Kidney tubule cell (primary cell): ENCODE measurements around the gene RREB1.
"Not testable (repeated sequence)": the region's sequence is repeated elsewhere in the genome, so short reads cannot be mapped to it uniquely, and the experiment has no call there.

ENCODE experiments used
- DNase-seq: peaks from one replicate; pipeline ENCODE4 v3.0.0-alpha.2; 2018; ENCODE audit warnings: low spot score

RREB1 gene

DNA sequence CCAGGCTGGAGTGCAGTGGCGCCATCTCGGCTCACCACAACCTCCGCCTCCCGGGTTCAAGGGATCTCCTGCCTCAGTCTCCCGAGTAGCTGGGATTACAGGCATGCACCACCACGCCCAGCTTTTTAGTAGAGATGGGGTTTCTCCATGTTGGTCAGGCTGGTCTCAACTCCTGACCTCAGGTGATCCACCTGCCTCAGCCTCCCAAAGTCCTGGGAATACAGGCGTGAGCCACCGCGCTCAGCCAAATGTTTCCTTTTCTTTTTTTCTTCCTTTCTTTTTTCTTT lies 155.7 kb downstream of the RREB1 start:
- not testable (repeated sequence) for DNase-seq

GRCh38 chr6:7264041-7264440 lies 156.3 kb downstream of the RREB1 start:
- DNase-seq, result no peak

- no peak for DNase-seq
Measured at GRCh38 chr6:7264686-7265384, 157.1 kb downstream of the RREB1 start.

DNA sequence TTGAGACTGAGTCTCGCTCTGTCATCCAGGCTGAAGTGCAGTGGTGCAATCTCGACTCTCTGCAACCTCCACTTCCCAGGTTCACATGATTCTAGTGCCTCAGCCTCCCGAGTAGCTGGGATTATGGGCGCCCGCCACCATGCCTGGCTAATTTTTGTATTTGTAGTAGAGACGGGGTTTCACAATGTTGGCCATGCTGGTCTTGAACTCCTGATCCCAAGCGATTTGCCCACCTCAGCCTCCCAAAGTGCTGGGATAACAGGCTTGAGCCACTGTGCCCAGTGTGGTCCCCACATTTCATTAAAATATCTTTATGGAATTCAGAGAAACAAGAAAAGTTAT lies 157.6 kb downstream of the RREB1 start:
- not testable (repeated sequence) for DNase-seq

DNA sequence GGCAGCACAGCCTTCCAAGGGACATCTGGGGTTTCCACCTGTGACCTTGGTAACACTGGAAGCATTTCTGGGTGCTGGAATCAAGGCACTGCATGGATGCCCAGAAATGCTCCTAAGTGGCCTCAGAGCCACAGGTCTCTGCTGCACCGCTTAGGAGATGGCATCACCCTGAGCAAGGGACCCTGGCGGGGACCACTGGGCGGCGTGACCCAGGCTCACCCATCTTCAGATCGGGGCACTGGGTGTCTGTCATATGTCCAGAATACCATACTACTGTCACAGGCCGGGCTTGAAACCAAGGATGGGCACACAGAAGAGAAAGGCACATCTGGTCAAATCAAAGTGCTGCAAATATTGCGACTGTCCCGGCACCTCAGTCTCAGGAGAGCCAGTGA lies 159.3 kb downstream of the RREB1 start:
- no peak for DNase-seq

DNA sequence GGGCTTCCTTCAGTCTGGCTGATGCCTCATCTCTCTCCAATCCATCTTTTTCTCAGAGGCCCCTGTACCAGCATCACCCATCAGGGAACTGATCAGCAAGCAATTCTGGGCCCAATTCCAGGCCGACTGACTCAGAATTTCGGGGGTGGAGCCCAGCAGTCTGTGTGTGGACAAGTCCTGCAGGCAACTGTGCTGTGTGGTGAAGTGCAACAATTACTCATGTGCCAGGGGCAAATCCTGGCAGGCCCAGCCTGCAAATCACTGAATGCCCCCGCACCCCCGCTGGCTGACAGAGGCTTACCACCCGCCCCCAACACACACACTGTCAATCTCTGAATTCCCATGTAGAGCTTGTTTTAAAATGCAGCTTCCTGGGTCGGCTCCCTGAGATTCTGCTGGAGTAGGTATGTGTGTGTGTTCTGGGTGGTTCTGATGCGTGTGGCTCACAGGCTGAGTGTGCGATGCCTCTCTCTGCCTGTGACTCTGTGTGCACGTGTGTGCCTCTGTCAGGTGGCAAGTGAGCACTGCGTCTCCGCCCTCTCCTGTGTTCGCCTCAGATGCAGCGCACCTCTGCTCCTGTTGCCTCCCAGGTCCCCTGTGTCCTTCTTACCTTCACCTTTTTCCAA lies 159.8 kb downstream of the RREB1 start:
- DNase-seq, result peak; percentile 97

- no peak for DNase-seq
Measured at GRCh38 chr6:7268362-7268761, 160.6 kb downstream of the RREB1 start.

- DNase-seq, result no peak
Measured at GRCh38 chr6:7268816-7269555, 161.2 kb downstream of the RREB1 start.

- no peak for DNase-seq
Measured at GRCh38 chr6:7269816-7270215, 162.1 kb downstream of the RREB1 start.

DNA sequence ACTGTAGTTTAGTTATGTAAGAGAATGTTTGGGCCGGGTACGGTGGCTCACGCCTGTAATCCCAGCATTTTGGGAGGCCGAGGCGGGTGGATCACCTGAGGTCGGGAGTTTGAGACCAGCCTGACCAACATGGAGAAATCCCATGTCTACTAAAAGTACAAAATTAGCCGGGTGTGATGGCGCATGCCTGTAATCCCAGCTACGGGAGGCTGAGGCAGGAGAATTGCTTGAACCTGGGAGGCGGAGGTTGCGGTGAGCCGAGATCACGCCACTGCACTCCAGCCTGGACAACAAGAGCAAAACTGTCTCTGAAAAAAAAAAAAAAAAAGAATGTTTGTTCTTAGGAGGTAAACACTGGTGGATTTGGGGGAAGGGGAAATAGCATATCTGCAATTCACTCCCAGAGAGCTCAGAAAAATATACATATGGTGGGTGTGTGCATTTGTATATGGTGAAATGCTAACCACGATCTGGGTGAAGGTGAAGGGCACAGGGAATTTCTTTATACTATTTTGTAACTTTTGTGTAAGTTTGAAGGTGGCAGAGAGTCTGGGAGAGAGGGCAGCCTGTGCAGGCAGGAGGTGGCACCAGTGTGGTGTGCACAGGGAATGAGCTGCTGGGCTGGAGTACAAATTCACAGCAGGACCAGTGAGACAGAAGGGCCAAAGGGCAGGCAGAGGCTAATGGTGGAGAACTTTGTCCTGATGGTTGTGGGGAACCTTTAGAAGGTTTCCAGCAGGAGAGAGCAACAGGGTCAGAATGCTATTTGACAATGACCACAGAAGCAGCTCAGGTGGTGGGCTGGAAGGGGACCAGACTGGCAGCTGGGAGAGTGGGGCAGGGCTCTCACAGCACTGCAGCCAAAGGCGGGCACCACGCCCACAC lies 162.8 kb downstream of the RREB1 start:
- no peak for DNase-seq

- no peak for DNase-seq
Measured at GRCh38 chr6:7271205-7271534, 163.4 kb downstream of the RREB1 start.

DNA sequence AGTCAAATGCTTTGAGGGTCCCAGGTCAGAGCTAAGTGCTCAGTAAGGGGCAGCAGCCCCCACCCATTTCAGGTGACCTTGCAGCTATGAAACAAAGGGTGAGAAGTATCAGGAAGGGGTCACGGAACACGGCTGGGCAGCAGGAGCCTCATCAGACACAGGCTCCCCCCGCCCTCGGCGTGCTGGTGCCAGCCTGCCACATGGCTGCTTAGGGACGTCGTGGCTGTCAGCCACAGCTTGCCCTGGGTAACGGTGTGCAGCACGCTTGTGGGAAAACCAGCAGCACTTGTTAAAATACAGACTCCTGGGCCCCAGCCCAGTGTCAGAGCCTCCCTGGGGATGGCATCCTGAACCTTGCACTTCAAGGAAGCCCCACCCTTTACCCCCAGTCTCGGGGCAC lies 165.9 kb downstream of the RREB1 start:
- no peak for DNase-seq

GRCh38 chr6:7274525-7274924 lies 166.8 kb downstream of the RREB1 start:
- not testable (repeated sequence) for DNase-seq

DNA sequence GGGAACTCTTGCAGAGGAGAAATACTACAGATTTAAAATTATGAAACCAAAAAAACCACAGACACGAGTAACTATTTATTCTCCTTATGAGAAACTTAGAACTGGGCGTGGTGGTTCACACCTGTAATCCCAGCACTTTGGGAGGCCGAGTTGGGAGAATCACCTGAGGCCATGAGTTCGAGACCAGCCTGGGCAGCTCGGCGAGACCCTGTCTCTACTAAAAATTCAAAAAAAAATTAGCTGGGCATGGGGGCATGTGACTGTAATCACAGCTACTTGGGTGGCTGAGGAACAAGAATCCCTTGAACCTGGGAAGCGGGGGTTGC lies 168.4 kb downstream of the RREB1 start:
- DNase-seq, result no peak

DNA sequence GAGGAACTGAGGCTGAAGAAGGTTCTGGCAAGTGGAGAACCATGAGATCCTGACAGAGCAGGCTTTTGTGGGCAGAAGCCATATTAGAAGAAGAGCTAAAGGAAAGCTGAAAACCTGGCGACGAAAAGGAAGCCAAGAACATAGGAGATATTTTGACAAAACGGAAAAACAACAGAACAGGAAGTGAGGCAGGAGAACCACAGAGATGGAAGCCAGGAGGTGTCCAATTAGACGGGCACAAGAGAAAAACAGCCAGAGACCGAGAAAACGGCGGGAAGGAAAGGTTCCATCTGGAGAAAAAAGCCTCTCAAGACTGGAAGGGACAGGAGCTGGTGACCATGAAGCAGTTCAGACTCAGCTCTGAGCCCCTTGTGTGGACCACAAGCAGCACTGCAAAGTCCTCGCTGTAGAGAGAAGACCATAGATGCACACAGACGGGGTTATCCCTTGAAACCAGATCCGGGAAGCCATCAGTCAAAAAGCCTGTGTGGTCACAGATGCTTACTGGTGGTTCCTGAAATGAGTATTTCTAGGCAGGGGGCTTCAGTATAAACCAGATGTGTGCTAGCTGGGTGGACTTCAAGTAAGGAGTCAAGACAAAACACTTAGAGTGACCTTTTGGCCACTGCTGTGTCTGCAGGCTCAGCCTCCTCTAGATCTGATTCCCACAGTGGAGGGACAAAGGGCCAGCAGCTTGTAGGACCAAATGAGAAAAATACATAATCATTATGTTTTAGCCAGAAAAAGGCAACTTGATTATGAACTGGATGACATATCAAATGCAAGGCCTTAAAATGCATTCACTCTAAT lies 174.5 kb downstream of the RREB1 start:
- no peak for DNase-seq

- DNase-seq, result no peak
Measured at GRCh38 chr6:7283676-7284075, 175.9 kb downstream of the RREB1 start.

GRCh38 chr6:7285416-7285815 lies 177.7 kb downstream of the RREB1 start:
- no peak for DNase-seq

DNA sequence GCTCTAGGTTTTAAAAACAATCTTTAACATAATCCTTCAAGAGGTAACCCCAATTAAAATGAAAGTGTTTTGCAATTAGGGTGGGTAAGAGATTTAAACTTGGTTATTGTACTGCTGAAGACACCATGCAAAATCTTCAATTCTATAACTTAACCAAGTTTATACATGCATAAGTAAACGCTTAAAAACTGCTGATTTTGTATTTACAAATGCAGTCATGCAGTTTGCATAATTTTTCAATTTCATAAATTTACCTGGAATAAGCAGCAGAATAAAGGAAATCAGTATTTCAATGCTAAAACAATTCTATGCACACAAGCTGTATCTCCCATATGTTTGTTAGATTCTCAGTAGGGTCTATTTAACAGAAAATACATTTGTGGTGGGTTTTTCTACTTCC lies 182.3 kb downstream of the RREB1 start:
- DNase-seq, result no peak

GRCh38 chr6:7292596-7293255 lies 185.0 kb downstream of the RREB1 start:
- no peak for DNase-seq

DNA sequence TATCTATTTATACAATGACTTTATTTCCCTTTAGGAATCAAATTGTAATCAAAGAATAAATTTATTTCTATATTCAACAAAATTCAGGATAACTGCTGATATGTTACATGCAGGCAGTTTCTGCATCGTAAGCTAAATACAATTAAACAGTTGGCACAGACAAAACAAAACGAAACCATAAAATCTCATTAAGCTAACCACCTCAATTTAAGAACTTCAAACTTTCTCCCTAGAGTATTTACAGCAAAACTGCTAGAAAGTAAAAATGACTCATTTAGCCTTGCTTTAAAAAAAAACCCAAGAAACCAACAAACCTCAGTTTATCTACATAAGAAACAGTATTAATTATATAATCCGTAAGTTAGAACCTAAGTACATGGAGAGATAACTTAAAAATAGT lies 188.2 kb downstream of the RREB1 start:
- no peak for DNase-seq

GRCh38 chr6:7296602-7297001 lies 188.8 kb downstream of the RREB1 start:
- DNase-seq, result no peak

- no peak for DNase-seq
Measured at GRCh38 chr6:7298113-7298512, 190.4 kb downstream of the RREB1 start.
